Thyroid gland (tissue), 4 donors: ENCODE measurements around the gene LRRC8D.

Experiments used
- POLR2A ChIP-seq, 2 donors: fragments of 450-650 bp; IDR thresholded peaks; one replicate each; pipeline ENCODE4 v1.6.1; 2017; ENCODE audit warnings: antibody characterized with exemption in 2 of 2, mild to moderate bottlenecking in 2 of 2, moderate library complexity in 1 of 2
- TF ChIP-seq, protein P1 (sequence below), 6 experiments: fragments of 200-600 bp in 3 of 6; fragments of 450-650 bp in 3 of 6; sonication (generic) in 3 of 6; IDR thresholded peaks; one replicate each; pipeline ENCODE4 v1.5.1; 2016 to 2019; ENCODE audit warnings: antibody characterized with exemption in 6 of 6, mild to moderate bottlenecking in 2 of 6, inconsistent platforms in 1 of 6, moderate library complexity in 1 of 6

DNA sequence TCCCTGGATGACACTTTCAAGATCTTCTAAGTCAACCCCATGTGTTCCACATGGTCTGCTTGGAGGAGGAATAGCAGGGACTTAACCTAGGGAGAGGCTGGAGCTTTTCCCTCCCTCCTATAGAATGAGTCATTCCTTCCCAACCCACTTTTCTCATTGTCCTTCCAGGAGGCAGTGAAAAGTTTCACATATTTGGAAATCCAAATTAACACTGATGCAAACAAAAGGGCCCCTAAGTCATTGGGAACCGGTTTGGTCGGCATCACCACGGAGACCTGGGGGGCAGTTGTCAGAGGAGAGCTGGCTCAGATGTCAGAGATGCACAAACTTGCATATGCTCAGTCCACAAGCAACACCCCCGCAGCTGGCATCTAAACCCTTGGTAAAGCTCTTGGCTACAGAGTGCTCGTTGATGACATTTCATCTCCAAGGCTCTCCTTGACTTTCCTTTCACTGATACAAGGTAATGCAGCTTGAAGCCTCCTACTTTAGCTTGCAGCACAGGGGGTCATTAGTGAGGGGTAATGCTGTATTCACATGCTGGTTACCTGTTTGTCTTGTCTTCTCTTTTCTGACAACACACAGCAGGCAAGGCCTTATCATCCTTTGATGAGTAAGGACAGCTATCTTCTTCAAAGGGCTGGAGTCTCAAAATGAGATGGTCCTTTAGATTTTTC, 12.3 kb upstream of the LRRC8D start:
- TF ChIP-seq, protein P1, sequence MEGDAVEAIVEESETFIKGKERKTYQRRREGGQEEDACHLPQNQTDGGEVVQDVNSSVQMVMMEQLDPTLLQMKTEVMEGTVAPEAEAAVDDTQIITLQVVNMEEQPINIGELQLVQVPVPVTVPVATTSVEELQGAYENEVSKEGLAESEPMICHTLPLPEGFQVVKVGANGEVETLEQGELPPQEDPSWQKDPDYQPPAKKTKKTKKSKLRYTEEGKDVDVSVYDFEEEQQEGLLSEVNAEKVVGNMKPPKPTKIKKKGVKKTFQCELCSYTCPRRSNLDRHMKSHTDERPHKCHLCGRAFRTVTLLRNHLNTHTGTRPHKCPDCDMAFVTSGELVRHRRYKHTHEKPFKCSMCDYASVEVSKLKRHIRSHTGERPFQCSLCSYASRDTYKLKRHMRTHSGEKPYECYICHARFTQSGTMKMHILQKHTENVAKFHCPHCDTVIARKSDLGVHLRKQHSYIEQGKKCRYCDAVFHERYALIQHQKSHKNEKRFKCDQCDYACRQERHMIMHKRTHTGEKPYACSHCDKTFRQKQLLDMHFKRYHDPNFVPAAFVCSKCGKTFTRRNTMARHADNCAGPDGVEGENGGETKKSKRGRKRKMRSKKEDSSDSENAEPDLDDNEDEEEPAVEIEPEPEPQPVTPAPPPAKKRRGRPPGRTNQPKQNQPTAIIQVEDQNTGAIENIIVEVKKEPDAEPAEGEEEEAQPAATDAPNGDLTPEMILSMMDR (IDR thresholded peaks at IDR 0.05) = no peak
- no peak for TF ChIP-seq POLR2A (IDR thresholded peaks at IDR 0.05)
